HFF-Myc (cell line): ENCODE results near the gene KCNQ1.
A peak's percentile ranks its signal among the peaks of the same experiment; 100 is the strongest.

ENCODE experiments used
- DNase-seq: peaks from one replicate; pipeline ENCODE4 v3.0.0-alpha.2; 2011; ENCODE audit warnings: low read depth; ENCODE audit errors: extremely low read depth
- H3K4me3 ChIP-seq: replicated peaks from 2 replicates; pipeline ENCODE4 v1.5.1; 2011; ENCODE audit warnings: low read depth, mild to moderate bottlenecking, control low read depth, low read length
- TF ChIP-seq, protein P1 (sequence below): IDR thresholded peaks from 2 replicates; pipeline ENCODE4 v1.5.1; 2012; ENCODE audit warnings: mild to moderate bottlenecking, low read depth, low read length, control low read depth; ENCODE audit errors: missing control alignments

KCNQ1 gene

GRCh38 chr11:2530131-2530854 lies 85.5 kb downstream of the KCNQ1 start:
- no peak overlapping the region for H3K4me3 ChIP-seq
- DNase-seq = no peak
- TF ChIP-seq, protein P1, sequence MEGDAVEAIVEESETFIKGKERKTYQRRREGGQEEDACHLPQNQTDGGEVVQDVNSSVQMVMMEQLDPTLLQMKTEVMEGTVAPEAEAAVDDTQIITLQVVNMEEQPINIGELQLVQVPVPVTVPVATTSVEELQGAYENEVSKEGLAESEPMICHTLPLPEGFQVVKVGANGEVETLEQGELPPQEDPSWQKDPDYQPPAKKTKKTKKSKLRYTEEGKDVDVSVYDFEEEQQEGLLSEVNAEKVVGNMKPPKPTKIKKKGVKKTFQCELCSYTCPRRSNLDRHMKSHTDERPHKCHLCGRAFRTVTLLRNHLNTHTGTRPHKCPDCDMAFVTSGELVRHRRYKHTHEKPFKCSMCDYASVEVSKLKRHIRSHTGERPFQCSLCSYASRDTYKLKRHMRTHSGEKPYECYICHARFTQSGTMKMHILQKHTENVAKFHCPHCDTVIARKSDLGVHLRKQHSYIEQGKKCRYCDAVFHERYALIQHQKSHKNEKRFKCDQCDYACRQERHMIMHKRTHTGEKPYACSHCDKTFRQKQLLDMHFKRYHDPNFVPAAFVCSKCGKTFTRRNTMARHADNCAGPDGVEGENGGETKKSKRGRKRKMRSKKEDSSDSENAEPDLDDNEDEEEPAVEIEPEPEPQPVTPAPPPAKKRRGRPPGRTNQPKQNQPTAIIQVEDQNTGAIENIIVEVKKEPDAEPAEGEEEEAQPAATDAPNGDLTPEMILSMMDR = no peak

DNA sequence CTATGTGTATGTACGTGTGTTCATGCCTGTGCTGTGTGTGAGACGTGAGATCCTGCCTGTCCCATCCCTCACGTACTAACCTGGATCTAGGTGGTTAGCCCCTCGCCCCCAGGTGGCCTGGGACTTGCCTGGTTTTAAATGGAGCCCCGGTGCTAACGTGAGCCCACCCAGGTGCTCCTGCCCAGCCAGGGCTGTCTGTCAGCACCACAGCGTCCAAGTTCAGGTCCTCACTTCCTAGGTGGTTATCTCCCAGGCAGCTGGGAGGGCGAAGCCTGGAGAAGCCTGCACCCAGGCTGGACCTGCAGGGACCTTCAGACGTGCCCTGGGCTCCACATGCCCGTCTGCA lies 86.0 kb downstream of the KCNQ1 start:
- no peak overlapping the region for H3K4me3 ChIP-seq
- TF ChIP-seq, protein P1 = no peak

GRCh38 chr11:2531277-2531986 lies 86.6 kb downstream of the KCNQ1 start:
- no peak overlapping the region for H3K4me3 ChIP-seq
- peak; percentile 14 for DNase-seq
- TF ChIP-seq, protein P1 = peak; percentile 93

More for the DNA sequence above, 86.0 kb downstream of the KCNQ1 start:
- no peak for DNase-seq

- TF ChIP-seq, protein P1 = no peak
- no peak overlapping the region for H3K4me3 ChIP-seq
Observed at GRCh38 chr11:2531987-2532703, 87.3 kb downstream of the KCNQ1 start.

DNA sequence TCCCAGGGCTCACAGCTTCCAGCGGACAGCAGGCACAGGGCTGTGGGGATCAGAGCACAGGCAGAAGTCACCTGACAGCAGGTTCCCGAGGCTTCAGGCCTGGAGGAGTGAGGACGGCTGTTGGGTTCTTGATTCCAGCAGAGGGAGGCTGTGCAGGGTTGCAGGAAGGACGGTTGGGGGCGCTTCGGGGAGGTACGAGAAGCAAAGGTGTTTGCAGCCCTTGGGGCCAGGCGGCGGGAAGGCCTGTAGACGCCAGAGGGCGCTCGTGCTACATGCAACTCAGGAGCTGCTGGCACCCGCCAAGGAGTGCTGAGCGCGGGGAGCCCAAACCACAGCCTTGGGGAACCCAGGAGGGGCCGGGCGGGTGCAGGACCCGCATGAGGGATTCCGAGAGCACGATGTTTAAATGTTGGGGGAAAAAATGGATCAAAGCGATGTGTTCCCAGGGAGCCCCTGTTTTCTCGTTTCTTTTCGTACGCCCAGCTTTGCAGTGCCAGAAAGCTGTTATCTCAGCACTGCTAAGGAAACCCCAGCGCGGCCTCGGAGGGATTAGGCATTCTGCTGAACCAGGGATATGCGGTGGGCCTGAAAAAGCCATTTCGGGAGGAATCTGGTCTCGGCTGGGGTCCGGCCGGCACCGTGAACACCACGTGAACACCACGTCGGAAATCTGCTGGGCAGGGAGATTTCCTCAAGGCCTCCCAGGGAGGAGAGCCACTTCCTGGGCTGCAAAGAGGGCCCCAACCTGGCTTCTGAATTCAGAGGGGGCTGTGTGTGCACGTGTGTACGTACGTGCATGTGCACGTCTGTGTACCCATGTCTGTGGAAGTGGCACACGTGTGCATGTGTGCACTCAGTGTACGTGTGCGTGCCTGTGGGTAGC lies 88.1 kb downstream of the KCNQ1 start:
- no peak overlapping the region for H3K4me3 ChIP-seq
- DNase-seq = peak; percentile 72
- TF ChIP-seq, protein P1 = peak; percentile 99

More at GRCh38 chr11:2531987-2532703, 87.3 kb downstream of the KCNQ1 start:
- DNase-seq = no peak

- TF ChIP-seq, protein P1 = no peak
- H3K4me3 ChIP-seq = no peak overlapping the region
- DNase-seq = peak; percentile 59
Observed at GRCh38 chr11:2533587-2534133, 88.9 kb downstream of the KCNQ1 start.
